Fibroblast of villous mesenchyme (primary cell): ENCODE data around the gene ESRRG. TPM values are rescaled to one million over a fixed set of nuclear protein-coding genes. Genes with fewer than 3 reads are reported as not detected.

Experiments
- DNase-seq: peaks from one replicate; pipeline ENCODE4 v3.0.0-alpha.2; 2010; ENCODE audit warnings: low read depth
- H3K4me3 ChIP-seq: 2 replicates; pipeline ENCODE4 v1.5.1; 2011; ENCODE audit warnings: low read depth, mild to moderate bottlenecking, low read length
- total RNA-seq: library from RNA; depleted of rRNA; stranded (reverse); fragments of >200 nt; gene quantifications from 2 replicates; pipeline ENCODE4 v1.2.3, GENCODE V29; 2012
- TF ChIP-seq, protein P1 (sequence below): IDR thresholded peaks from 2 replicates; pipeline ENCODE4 v1.5.1; 2012; ENCODE audit warnings: low read depth, mild to moderate bottlenecking, low read length; ENCODE audit not compliant: insufficient read depth

The ESRRG gene
- total RNA-seq, 1 donor, result under 0.01 TPM

DNA sequence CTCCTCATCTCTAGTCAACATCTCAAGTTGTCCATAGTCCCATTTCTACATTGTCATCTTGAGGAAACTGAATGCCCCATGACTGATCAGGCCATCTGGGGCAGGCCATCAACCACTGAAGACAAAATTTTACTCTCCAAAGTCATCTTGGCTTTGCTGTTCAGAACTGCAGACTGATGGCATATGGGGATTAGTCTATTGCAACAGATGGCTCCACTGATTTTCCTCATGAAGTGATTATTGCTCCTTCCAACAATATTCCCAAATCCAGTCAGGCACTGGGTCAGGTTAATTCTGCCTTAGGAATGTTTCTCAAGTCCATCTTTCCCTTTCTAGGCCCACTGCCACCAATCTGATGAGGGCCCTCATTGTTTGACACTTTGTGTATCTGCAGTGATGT is 101.7 kb downstream of the ESRRG start:
- no peak for DNase-seq
- H3K4me3 ChIP-seq, result no peak overlapping the region
- TF ChIP-seq, protein P1, sequence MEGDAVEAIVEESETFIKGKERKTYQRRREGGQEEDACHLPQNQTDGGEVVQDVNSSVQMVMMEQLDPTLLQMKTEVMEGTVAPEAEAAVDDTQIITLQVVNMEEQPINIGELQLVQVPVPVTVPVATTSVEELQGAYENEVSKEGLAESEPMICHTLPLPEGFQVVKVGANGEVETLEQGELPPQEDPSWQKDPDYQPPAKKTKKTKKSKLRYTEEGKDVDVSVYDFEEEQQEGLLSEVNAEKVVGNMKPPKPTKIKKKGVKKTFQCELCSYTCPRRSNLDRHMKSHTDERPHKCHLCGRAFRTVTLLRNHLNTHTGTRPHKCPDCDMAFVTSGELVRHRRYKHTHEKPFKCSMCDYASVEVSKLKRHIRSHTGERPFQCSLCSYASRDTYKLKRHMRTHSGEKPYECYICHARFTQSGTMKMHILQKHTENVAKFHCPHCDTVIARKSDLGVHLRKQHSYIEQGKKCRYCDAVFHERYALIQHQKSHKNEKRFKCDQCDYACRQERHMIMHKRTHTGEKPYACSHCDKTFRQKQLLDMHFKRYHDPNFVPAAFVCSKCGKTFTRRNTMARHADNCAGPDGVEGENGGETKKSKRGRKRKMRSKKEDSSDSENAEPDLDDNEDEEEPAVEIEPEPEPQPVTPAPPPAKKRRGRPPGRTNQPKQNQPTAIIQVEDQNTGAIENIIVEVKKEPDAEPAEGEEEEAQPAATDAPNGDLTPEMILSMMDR, result no peak

DNA sequence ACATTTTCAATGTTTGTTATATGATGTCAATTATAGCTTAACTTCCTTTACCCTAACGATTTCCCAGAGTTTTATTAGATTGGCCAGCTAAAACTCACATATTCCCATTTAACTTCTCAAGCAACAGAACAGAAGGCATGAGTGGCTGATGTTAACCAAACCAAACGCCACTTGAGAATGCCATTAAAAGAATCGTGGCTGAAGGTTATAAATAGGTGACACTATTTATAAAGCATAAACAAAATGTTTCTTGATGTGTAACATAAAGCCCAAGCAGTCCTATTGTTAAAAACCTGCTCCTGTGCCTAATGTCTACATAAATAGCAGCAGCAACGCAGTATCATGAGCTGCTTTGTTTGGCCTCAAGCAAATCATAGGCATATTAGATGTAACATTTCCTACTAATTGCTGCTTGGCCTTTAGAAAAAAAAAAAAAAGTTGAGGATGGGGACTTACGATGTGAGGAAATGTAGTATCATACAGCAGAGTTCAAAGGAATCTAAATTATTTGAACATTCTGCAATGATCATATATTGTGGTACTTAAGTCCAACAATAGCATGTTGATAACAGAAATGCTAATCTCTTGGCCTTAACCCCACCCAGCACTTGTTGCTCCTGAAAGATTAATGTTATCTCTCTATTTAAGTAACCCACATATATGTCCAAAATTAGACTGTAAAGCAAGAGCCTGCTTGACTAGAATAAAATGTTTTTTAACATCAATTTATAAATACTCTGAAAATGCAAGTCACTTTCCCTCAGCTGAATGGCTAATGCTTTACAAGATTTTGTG is 106.0 kb downstream of the ESRRG start:
- H3K4me3 ChIP-seq, result no peak overlapping the region
- no peak for DNase-seq
- TF ChIP-seq, protein P1, result no peak

DNA sequence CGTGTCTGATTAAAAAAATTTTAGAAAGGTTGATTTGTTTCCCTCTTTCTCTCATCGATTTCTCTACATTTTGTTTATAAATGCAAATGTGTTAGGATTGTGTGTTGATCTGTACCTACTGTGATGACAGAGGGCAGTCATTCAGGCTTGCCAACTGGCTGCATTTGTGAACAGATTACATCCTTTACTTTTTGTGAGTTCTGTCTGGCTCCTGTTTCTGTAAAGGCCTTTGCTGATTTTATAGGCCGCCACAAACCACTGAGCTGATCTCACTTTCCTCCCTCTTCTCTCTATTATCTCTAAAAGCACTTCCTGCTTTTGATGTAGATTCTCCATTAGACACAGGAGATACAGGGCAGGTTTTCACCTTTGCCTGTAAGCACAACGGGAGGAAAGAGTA is 106.8 kb downstream of the ESRRG start:
- no peak for DNase-seq
- TF ChIP-seq, protein P1, result no peak
- H3K4me3 ChIP-seq, result no peak overlapping the region

DNA sequence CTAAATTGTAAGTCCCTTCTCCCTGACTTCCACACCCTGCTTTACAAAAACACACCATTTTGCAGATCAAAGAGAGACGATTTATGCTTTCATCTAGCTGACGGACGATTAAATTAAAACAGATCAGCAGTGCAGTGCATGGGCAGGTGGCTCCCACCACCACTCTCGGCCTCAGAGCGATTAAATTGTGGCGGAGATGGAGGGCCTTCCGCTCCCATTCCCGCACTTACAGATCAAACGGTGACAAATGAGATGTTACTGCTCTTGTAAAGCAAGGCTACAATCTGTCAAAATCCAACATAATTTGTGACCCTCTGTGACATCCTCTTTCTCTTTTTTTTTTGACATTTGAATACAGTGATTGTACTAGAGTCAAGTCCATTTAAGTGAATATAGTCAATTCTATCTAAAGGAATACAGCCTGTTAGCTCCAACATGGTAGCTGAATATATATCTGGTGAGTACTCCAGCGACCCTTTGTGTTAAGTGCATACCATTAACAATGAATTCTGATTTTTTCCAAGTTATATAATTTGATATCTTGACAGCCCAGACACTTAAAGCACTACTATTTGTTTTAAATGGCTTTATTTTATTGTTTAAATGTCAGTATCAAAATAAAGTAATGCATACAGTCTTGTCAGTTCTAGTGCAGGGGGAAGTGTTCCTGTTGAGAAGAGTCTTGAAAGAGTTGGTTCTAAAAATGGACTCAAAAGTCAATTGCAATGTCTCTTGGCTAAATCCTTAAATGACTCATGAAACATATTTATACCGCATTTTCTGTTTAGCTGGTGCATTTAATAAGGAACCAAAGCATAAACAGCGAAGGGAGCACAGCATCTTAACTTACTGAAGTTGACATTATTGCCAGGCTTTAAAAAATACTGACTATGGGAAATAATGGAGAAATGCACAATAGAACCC is 109.0 kb downstream of the ESRRG start:
- H3K4me3 ChIP-seq, result no peak overlapping the region
- DNase-seq, result no peak
- TF ChIP-seq, protein P1, result no peak

DNA sequence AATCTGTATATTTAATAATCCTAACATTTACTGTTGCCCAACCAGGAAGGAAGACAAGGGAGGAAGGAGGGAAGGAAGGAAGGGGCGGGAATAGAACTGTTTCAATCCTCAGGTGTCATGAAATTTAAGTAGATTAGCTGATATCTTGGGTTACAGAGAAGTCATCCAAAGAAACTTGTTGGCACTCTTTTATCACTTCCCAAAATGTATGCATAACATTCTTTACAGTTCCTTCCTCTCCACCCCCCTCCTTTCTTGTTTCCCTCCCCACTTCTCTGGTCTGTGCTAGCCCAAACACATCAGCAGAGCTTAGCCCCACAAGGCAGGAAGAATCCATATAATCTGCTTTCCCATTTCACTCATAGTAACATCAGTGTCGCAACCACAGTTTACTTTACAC is 110.9 kb downstream of the ESRRG start:
- TF ChIP-seq, protein P1, result no peak
- DNase-seq, result no peak

DNA sequence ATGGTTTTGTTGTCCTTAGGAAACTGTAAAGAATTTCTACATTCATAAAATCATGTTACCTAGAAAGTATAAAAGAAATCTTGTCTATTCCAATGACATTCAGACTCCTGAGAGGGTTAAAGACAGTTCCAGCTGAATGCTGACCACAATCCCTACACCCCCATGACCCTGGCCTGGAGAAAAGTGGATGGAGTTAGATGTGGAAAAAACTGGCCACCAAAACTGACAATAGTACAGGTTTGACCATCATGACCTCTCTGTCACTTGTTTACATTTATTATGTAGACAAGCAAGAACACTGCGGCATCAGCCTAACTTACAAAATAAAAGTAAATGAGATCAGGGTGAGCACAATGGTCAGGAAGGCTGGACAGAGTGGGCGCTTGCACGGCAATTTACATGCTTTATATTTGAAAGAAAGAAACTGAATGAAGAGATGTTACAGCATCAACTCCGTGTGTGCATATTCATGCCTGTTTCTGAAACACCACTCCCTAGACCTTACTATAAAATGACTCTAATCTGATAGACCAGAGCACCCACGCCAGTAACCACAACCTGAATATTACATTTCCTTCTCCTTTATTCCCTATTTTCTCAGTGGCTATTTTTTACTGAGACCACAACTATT is 116.0 kb downstream of the ESRRG start:
- TF ChIP-seq, protein P1, result no peak
- no peak for DNase-seq
- H3K4me3 ChIP-seq, result no peak overlapping the region

More for the DNA sequence above, 110.9 kb downstream of the ESRRG start:
- no peak overlapping the region for H3K4me3 ChIP-seq
